ENCODE data around the gene IFT81.

GRCh38 chr12:110105159-110105558 is 19.0 kb upstream of the IFT81 start:
- TF ChIP-seq CTCF (IDR thresholded peaks at IDR 0.05 in 2 of 3, conservative IDR thresholded peaks at IDR 0.05 in 1 of 3; ENCODE audit: borderline replicate concordance in 1 of 3, insufficient read depth in 1 of 3, low read depth in 2 of 3, low read length in 2 of 3), result no peak
- TF ChIP-seq POLR2A (IDR thresholded peaks at IDR 0.05; ENCODE audit: borderline replicate concordance, extremely low read depth, insufficient read depth, insufficient read length), result no peak
- TF ChIP-seq ZNF274 (IDR thresholded peaks at IDR 0.05; ENCODE audit: low read depth, low read length), result no peak
- TF ChIP-seq REST (IDR thresholded peaks at IDR 0.05; ENCODE audit: low read depth), result no peak
- TF ChIP-seq MAX (IDR thresholded peaks at IDR 0.05), result no peak
- no peak for TF ChIP-seq EZH2phosphoT487 (IDR thresholded peaks at IDR 0.05; ENCODE audit: borderline replicate concordance)
- TF ChIP-seq CEBPB (IDR thresholded peaks at IDR 0.05; ENCODE audit: low read depth), result no peak
- no peak for TF ChIP-seq EZH2 (IDR thresholded peaks at IDR 0.05)

All from HCT116 (cell line).